Activated CD4-positive, alpha-beta T cell treated with anti-CD3 and anti-CD28 coated beads, Interleukin-2, amount 10 ng/mL, durations not matched to agents 24 days and 14 days (primary cell): Measurements from ENCODE around the gene ATOH7. TPM values are rescaled to one million over a fixed set of nuclear protein-coding genes. Genes with fewer than 3 reads are reported as not detected.
"Not testable (repeated sequence)": the region's sequence is repeated elsewhere in the genome, so short reads cannot be mapped to it uniquely, and the experiment has no call there.

Source experiments
- DNase-seq: peaks from one replicate; pipeline ENCODE4 v3.0.0; 2022
- H3K27ac Mint-ChIP-seq: one replicate; pipeline ENCODE4 v1.8.0; 2022; ENCODE audit warnings: mild to moderate bottlenecking, mixed read lengths
- H3K27me3 Mint-ChIP-seq: one replicate; pipeline ENCODE4 v1.8.0; 2022; ENCODE audit warnings: mixed read lengths
- H3K36me3 Mint-ChIP-seq: one replicate; pipeline ENCODE4 v1.8.0; 2022; ENCODE audit warnings: low read depth, mild to moderate bottlenecking, mixed read lengths
- H3K4me1 Mint-ChIP-seq: one replicate; pipeline ENCODE4 v1.8.0; 2021; ENCODE audit warnings: mixed read lengths
- H3K4me3 Mint-ChIP-seq: one replicate; pipeline ENCODE4 v1.8.0; 2022; ENCODE audit warnings: mild to moderate bottlenecking, moderate library complexity, mixed read lengths
- H3K9me3 Mint-ChIP-seq: one replicate; pipeline ENCODE4 v1.8.0; 2021; ENCODE audit warnings: mixed read lengths
- intact Hi-C: fragments of 100-400 bp; cut with micrococcal nuclease; formaldehyde crosslinking; loops from one replicate; pipeline ENCODE4 v1.15.1; 2023
- total RNA-seq: library from RNA; stranded (reverse); gene quantifications from 2 replicates; pipeline ENCODE4 v1.2.3, GENCODE V29; 2022

The ATOH7 gene
- total RNA-seq, 1 donor from 2014 or later, result not detected

GRCh38 chr10:68223535-68224165 lies 8.3 kb downstream of the ATOH7 start:
- Mint-ChIP-seq H3K36me3 (no peaks in the 10 kb centered on the region), H3K27ac (no peak overlapping the region), H3K4me1 (no peaks in the 10 kb centered on the region), H3K9me3 (no peaks in the 10 kb centered on the region), H3K4me3 (no peak overlapping the region), H3K27me3 (peaks cover 19% of the 10 kb centered on the region)
- intact Hi-C loops, result no loop called here
- DNase-seq, result no peak

GRCh38 chr10:68222391-68222790 lies 9.5 kb downstream of the ATOH7 start:
- no peaks in the 10 kb centered on the region for H3K36me3 Mint-ChIP-seq
- intact Hi-C loops, result no loop called here
- H3K27me3 Mint-ChIP-seq, result peaks cover 13% of the 10 kb centered on the region
- H3K27ac Mint-ChIP-seq, result no peak overlapping the region
- no peaks in the 10 kb centered on the region for H3K4me1 Mint-ChIP-seq
- DNase-seq, result no peak
- H3K4me3 Mint-ChIP-seq, result no peak overlapping the region
- H3K9me3 Mint-ChIP-seq, result no peaks in the 10 kb centered on the region

GRCh38 chr10:68221196-68221595 lies 10.7 kb downstream of the ATOH7 start:
- no peak overlapping the region for H3K27ac Mint-ChIP-seq
- H3K36me3 Mint-ChIP-seq, result no peaks in the 10 kb centered on the region
- H3K4me1 Mint-ChIP-seq, result no peaks in the 10 kb centered on the region
- peaks cover 14% of the 10 kb centered on the region for H3K27me3 Mint-ChIP-seq
- DNase-seq, result no peak
- intact Hi-C loops, result no loop called here
- no peak overlapping the region for H3K4me3 Mint-ChIP-seq
- no peaks in the 10 kb centered on the region for H3K9me3 Mint-ChIP-seq

GRCh38 chr10:68218786-68219185 lies 13.1 kb downstream of the ATOH7 start:
- intact Hi-C loops, result no loop called here
- Mint-ChIP-seq H3K9me3 (no peaks in the 10 kb centered on the region), H3K4me1 (no peaks in the 10 kb centered on the region), H3K27ac (no peak overlapping the region), H3K36me3 (no peaks in the 10 kb centered on the region), H3K4me3 (no peak overlapping the region), H3K27me3 (peaks cover 14% of the 10 kb centered on the region)
- no peak for DNase-seq

- no peaks in the 10 kb centered on the region for H3K4me1 Mint-ChIP-seq
- intact Hi-C loops, result loop anchor here (2.0 to 5.0 kb wide), 2 partner anchors 89 to 136 kb away; no protein-coding TSS in a partner anchor
- peaks cover 15% of the 10 kb centered on the region for H3K27me3 Mint-ChIP-seq
- no peak overlapping the region for H3K4me3 Mint-ChIP-seq
- no peak overlapping the region for H3K27ac Mint-ChIP-seq
- peak; percentile 62 for DNase-seq
- H3K36me3 Mint-ChIP-seq, result no peaks in the 10 kb centered on the region
- H3K9me3 Mint-ChIP-seq, result no peaks in the 10 kb centered on the region
Observed at GRCh38 chr10:68212721-68213352, 19.1 kb downstream of the ATOH7 start.

GRCh38 chr10:68211669-68212068 lies 20.2 kb downstream of the ATOH7 start:
- no peaks in the 10 kb centered on the region for H3K36me3 Mint-ChIP-seq
- no peak overlapping the region for H3K4me3 Mint-ChIP-seq
- H3K9me3 Mint-ChIP-seq, result no peaks in the 10 kb centered on the region
- H3K4me1 Mint-ChIP-seq, result no peaks in the 10 kb centered on the region
- no peak for DNase-seq
- H3K27me3 Mint-ChIP-seq, result peaks cover 13% of the 10 kb centered on the region
- intact Hi-C loops, result loop anchor here (2.0 to 5.0 kb wide), 2 partner anchors 91 to 137 kb away; no protein-coding TSS in a partner anchor
- H3K27ac Mint-ChIP-seq, result no peak overlapping the region

- Mint-ChIP-seq H3K27me3 (peaks cover 10% of the 10 kb centered on the region), H3K27ac (no peak overlapping the region), H3K4me3 (no peak overlapping the region), H3K36me3 (no peaks in the 10 kb centered on the region), H3K4me1 (no peaks in the 10 kb centered on the region), H3K9me3 (no peaks in the 10 kb centered on the region)
- intact Hi-C loops, result no loop called here
- DNase-seq, result peak; percentile 67
Observed at GRCh38 chr10:68208424-68209042, 23.4 kb downstream of the ATOH7 start.

GRCh38 chr10:68202960-68203353 lies 29.0 kb downstream of the ATOH7 start:
- Mint-ChIP-seq H3K36me3 (no peaks in the 10 kb centered on the region), H3K27me3 (peaks cover 21% of the 10 kb centered on the region), H3K4me1 (peaks cover 2% of the 10 kb centered on the region), H3K4me3 (no peak overlapping the region), H3K9me3 (no peaks in the 10 kb centered on the region), H3K27ac (no peak overlapping the region)
- no peak for DNase-seq
- intact Hi-C loops, result no loop called here

GRCh38 chr10:68196701-68197100 lies 35.2 kb downstream of the ATOH7 start:
- no peak overlapping the region for H3K4me3 Mint-ChIP-seq
- no peaks in the 10 kb centered on the region for H3K9me3 Mint-ChIP-seq
- peaks cover 47% of the 10 kb centered on the region for H3K27me3 Mint-ChIP-seq
- H3K27ac Mint-ChIP-seq, result no peak overlapping the region
- H3K36me3 Mint-ChIP-seq, result no peaks in the 10 kb centered on the region
- intact Hi-C loops, result no loop called here
- DNase-seq, result no peak
- no peaks in the 10 kb centered on the region for H3K4me1 Mint-ChIP-seq

- H3K4me3 Mint-ChIP-seq, DNase-seq, intact Hi-C loops, H3K36me3 Mint-ChIP-seq, H3K9me3 Mint-ChIP-seq, H3K27ac Mint-ChIP-seq, H3K4me1 Mint-ChIP-seq: not testable (repeated sequence)
- H3K27me3 Mint-ChIP-seq, result peaks cover 46% of the 10 kb centered on the region
Observed at GRCh38 chr10:68195776-68196175, 36.1 kb downstream of the ATOH7 start.

- intact Hi-C loops, result no loop called here
- no peak overlapping the region for H3K4me3 Mint-ChIP-seq
- H3K4me1 Mint-ChIP-seq, result no peaks in the 10 kb centered on the region
- no peaks in the 10 kb centered on the region for H3K9me3 Mint-ChIP-seq
- H3K27ac Mint-ChIP-seq, result no peak overlapping the region
- no peak for DNase-seq
- H3K27me3 Mint-ChIP-seq, result peaks cover 47% of the 10 kb centered on the region
- no peaks in the 10 kb centered on the region for H3K36me3 Mint-ChIP-seq
Observed at GRCh38 chr10:68194290-68194689, 37.6 kb downstream of the ATOH7 start.

GRCh38 chr10:68192113-68192512 lies 39.8 kb downstream of the ATOH7 start:
- intact Hi-C loops, result no loop called here
- no peaks in the 10 kb centered on the region for H3K36me3 Mint-ChIP-seq
- H3K4me3 Mint-ChIP-seq, result no peak overlapping the region
- H3K27me3 Mint-ChIP-seq, result peaks cover 45% of the 10 kb centered on the region
- H3K9me3 Mint-ChIP-seq, result no peaks in the 10 kb centered on the region
- no peak overlapping the region for H3K27ac Mint-ChIP-seq
- H3K4me1 Mint-ChIP-seq, result no peaks in the 10 kb centered on the region
- no peak for DNase-seq

GRCh38 chr10:68188835-68189234 lies 43.1 kb downstream of the ATOH7 start:
- Mint-ChIP-seq H3K9me3 (no peaks in the 10 kb centered on the region), H3K27me3 (peaks cover 49% of the 10 kb centered on the region), H3K4me1 (no peaks in the 10 kb centered on the region), H3K36me3 (no peaks in the 10 kb centered on the region), H3K27ac (no peak overlapping the region), H3K4me3 (no peak overlapping the region)
- intact Hi-C loops, result no loop called here
- DNase-seq, result no peak

GRCh38 chr10:68185085-68185484 lies 46.8 kb downstream of the ATOH7 start:
- H3K27me3 Mint-ChIP-seq, result peaks cover 29% of the 10 kb centered on the region
- H3K9me3 Mint-ChIP-seq, result no peaks in the 10 kb centered on the region
- no peak overlapping the region for H3K27ac Mint-ChIP-seq
- H3K4me1 Mint-ChIP-seq, result no peaks in the 10 kb centered on the region
- H3K4me3 Mint-ChIP-seq, result no peak overlapping the region
- intact Hi-C loops, result no loop called here
- H3K36me3 Mint-ChIP-seq, result no peaks in the 10 kb centered on the region
- DNase-seq, result no peak
